DND-41 (cell line): ENCODE results near the gene UNCX.

ENCODE experiments used
- CTCF ChIP-seq: IDR thresholded peaks from 2 replicates; pipeline ENCODE4 v1.5.1; 2012; ENCODE audit warnings: borderline replicate concordance, low read length, moderate library complexity, mild to moderate bottlenecking; ENCODE audit not compliant: poor library complexity, severe bottlenecking; ENCODE audit errors: extremely low read depth
- EZH2 ChIP-seq: IDR thresholded peaks from 3 replicates; pipeline ENCODE4 v1.6.1; 2012; ENCODE audit warnings: borderline replicate concordance, low read depth, mild to moderate bottlenecking, moderate library complexity, low read length, inconsistent platforms; ENCODE audit not compliant: severe bottlenecking

- TF ChIP-seq CTCF (no peak), EZH2 (no peak)
Observed at GRCh38 chr7:1236831-1237701, 4.4 kb downstream of the UNCX start.
